A673 (cell line): ENCODE results near the gene SLC43A3. TPM values are rescaled to one million over a fixed set of nuclear protein-coding genes. Genes with fewer than 3 reads are reported as not detected.
"Not testable (repeated sequence)": the region's sequence is repeated elsewhere in the genome, so short reads cannot be mapped to it uniquely, and the experiment has no call there.

ENCODE experiments used
- BruUV-seq: library from RNA; stranded (reverse); fragments of 400-500 nt; replicated peaks from 2 replicates; lab custom pipeline; 2021; lab: Mats Ljungman, UMichigan
- CTCF ChIA-PET: fragments of 300-600 bp; sonication (Branson Sonifier 250); formaldehyde crosslinking; loops from one replicate; lab custom pipeline; 2022; ENCODE audit warnings: antibody characterized with exemption; lab: Charles Lee
- POLR2A ChIA-PET: fragments of 300-600 bp; sonication (Branson Sonifier 250); formaldehyde crosslinking; loops from one replicate; lab custom pipeline; 2022; ENCODE audit warnings: antibody characterized with exemption; ENCODE audit not compliant: low non-redundant PET; lab: Charles Lee
- DNase-seq: peaks from one replicate; pipeline ENCODE4 v3.0.0-alpha.2; 2015; ENCODE audit warnings: low spot score
- H3K27ac ChIP-seq: fragments of 200-600 bp; sonication (generic); 2 replicates; pipeline ENCODE4 v1.5.1; 2016; ENCODE audit warnings: mixed run types, low read depth, mild to moderate bottlenecking, mixed read lengths, antibody characterized with exemption, low read length; ENCODE audit not compliant: poor library complexity, severe bottlenecking
- H3K27me3 ChIP-seq: fragments of 200-600 bp; sonication (generic); replicated peaks from 2 replicates; pipeline ENCODE4 v1.6.1; 2017; ENCODE audit warnings: mixed run types, low read depth, mild to moderate bottlenecking, mixed read lengths, antibody characterized with exemption, low read length; ENCODE audit not compliant: insufficient read depth, poor library complexity
- H3K36me3 ChIP-seq: fragments of 200-600 bp; sonication (generic); 2 replicates; pipeline ENCODE4 v1.6.1; 2016; ENCODE audit warnings: mixed run types, mild to moderate bottlenecking, mixed read lengths, antibody characterized with exemption, low read length; ENCODE audit not compliant: insufficient read depth, poor library complexity, severe bottlenecking
- H3K4me1 ChIP-seq: fragments of 200-600 bp; sonication (generic); 2 replicates; pipeline ENCODE4 v1.6.1; 2017; ENCODE audit warnings: mixed run types, mild to moderate bottlenecking, mixed read lengths, antibody characterized with exemption, low read length; ENCODE audit not compliant: insufficient read depth, poor library complexity, severe bottlenecking
- H3K4me3 ChIP-seq: fragments of 200-600 bp; sonication (generic); 2 replicates; pipeline ENCODE4 v1.5.1; 2016; ENCODE audit warnings: low read depth, mixed run types, mild to moderate bottlenecking, mixed read lengths, low read length; ENCODE audit not compliant: poor library complexity, severe bottlenecking
- H3K9me3 ChIP-seq: fragments of 200-600 bp; sonication (generic); 2 replicates; pipeline ENCODE4 v1.6.1; 2016; ENCODE audit warnings: mixed run types, low read depth, mild to moderate bottlenecking, mixed read lengths, antibody characterized with exemption, low read length; ENCODE audit not compliant: poor library complexity, severe bottlenecking
- EZH2 ChIP-seq: fragments of 200-600 bp; sonication (generic); IDR thresholded peaks from 2 replicates; pipeline ENCODE4 v1.6.1; 2017; ENCODE audit warnings: borderline replicate concordance, low read depth, mild to moderate bottlenecking, mixed read lengths, antibody characterized with exemption, low read length; ENCODE audit not compliant: poor library complexity, severe bottlenecking
- intact Hi-C: fragments of 100-400 bp; cut with micrococcal nuclease; formaldehyde crosslinking; loops from one replicate; pipeline ENCODE4 v1.10.0; 2022; ENCODE audit not compliant: unreplicated experiment
- total RNA-seq: library from RNA; stranded (reverse); gene quantifications from 2 replicates; pipeline ENCODE4 v1.2.3, GENCODE V29; 2021
- TF ChIP-seq, protein P1 (sequence below): fragments of 300-800, 200-600 bp; sonication (generic); conservative IDR thresholded peaks from 2 replicates; pipeline ENCODE4 v1.5.1; 2017; ENCODE audit warnings: low read depth, mild to moderate bottlenecking, antibody characterized with exemption, low read length, moderate library complexity, mixed read lengths

Gene SLC43A3
- total RNA-seq, 1 experiment from 2014 or later, result 142 TPM

DNA sequence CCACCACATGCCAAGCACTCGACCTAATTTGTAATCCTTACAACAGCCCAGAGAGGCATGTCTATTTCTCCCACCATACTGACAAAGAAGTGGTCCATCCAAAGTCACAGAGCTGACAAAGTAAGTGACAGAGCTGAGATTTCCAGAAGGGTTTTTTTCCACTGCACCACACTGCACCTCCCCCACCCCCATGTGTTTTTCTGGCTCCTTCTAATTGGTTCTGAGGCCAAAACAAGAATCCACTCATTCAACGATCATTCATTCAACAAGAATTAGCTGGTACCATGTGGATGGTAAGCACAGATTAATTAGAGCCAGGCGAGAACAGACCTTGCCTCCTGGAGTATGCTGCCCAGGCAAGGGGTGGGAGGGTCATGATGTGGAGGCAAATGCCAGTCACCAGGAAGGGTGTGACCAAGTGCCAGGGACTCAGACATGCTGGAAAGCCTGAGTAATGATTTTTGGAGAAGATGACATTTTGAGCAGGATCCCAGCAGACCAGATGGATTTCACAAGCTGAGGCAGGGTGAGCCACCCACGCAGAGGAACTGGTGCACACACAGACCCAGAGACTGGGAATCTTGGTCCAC is 21.6 kb downstream of the SLC43A3 start:
- no peaks in the 10 kb centered on the region for H3K27me3 ChIP-seq
- H3K9me3 ChIP-seq, result no peaks in the 10 kb centered on the region
- BruUV-seq, result no TSS peak
- TF ChIP-seq, protein P1, sequence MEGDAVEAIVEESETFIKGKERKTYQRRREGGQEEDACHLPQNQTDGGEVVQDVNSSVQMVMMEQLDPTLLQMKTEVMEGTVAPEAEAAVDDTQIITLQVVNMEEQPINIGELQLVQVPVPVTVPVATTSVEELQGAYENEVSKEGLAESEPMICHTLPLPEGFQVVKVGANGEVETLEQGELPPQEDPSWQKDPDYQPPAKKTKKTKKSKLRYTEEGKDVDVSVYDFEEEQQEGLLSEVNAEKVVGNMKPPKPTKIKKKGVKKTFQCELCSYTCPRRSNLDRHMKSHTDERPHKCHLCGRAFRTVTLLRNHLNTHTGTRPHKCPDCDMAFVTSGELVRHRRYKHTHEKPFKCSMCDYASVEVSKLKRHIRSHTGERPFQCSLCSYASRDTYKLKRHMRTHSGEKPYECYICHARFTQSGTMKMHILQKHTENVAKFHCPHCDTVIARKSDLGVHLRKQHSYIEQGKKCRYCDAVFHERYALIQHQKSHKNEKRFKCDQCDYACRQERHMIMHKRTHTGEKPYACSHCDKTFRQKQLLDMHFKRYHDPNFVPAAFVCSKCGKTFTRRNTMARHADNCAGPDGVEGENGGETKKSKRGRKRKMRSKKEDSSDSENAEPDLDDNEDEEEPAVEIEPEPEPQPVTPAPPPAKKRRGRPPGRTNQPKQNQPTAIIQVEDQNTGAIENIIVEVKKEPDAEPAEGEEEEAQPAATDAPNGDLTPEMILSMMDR, result no peak
- no peak for TF ChIP-seq EZH2
- no peak overlapping the region for H3K4me3 ChIP-seq
- ChIA-PET CTCF (no interaction called here), POLR2A (no interaction called here)
- H3K4me1 ChIP-seq, result no peaks in the 10 kb centered on the region
- no peak overlapping the region for H3K27ac ChIP-seq
- DNase-seq, result no peak
- intact Hi-C loops, result no loop called here
- H3K36me3 ChIP-seq, result peaks cover 18% of the 10 kb centered on the region

DNA sequence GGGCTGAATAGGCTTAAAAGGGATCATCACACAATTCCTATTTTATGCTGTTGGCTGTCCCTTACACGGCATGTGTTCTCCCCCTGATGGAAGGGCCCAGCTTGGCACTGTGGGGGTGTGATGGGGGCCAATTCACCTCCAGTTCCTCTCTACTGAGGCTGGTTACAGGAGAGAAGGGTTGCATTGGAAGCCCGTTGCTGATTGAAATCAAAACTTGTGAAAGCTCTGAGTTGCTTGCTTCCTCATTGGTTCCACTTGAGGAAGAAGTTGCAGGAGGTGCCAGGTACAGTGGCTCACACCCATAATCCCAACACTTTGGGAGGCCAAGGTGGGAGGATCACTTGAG is 23.1 kb downstream of the SLC43A3 start:
- no peaks in the 10 kb centered on the region for H3K9me3 ChIP-seq
- H3K4me1 ChIP-seq, result no peaks in the 10 kb centered on the region
- POLR2A ChIA-PET, result no interaction called here
- TF ChIP-seq, protein P1, result no peak
- no peak for TF ChIP-seq EZH2
- CTCF ChIA-PET, result no interaction called here
- no peak overlapping the region for H3K4me3 ChIP-seq
- H3K27ac ChIP-seq, result no peak overlapping the region
- H3K36me3 ChIP-seq, result peaks cover 10% of the 10 kb centered on the region
- no TSS peak for BruUV-seq
- intact Hi-C loops, result no loop called here
- H3K27me3 ChIP-seq, result no peaks in the 10 kb centered on the region
- DNase-seq, result no peak

DNA sequence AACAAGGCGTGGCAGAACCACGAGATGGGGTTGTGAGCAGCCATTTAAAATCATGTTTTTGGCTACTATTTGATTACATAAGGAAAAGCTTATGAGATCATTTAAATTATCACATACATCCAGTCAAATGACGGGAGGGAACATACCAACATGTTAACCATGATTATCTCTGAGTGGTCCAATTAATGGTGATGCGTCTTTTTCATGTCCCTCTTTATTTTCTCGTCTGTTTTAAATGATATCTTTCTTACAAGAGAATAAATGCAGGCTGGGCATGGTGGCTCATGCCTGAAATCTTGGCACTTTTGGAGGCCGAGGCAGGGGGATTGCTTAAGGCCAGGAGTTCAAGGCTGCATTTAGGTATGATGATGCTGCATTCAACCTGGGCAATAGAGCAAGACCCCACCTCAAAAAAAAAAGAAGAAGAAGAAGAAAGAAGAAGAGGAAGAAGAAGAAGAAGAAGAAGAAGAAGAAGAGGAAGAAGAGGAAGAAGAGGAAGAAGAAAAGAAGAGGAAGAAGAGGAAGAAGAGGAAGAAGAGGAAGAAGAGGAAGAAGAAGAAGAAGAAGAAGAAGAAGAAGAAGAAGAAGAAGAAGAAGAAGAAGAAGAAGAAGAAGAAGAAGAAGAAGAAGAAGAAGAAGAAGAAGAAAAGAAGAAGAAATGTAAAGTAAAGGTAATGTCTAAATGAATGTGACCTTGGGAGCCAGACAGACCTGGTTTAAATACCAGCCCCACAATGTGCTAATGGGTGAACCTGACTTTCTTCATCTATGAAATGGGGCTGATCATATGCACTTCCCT is 23.7 kb downstream of the SLC43A3 start:
- intact Hi-C loops, H3K27me3 ChIP-seq, H3K9me3 ChIP-seq, H3K4me1 ChIP-seq, H3K4me3 ChIP-seq, DNase-seq, BruUV-seq, H3K27ac ChIP-seq: not testable (repeated sequence)
- peaks cover 10% of the 10 kb centered on the region for H3K36me3 ChIP-seq
- POLR2A ChIA-PET, result interaction anchor here (0.6 kb wide), 1 partner anchor 55 kb away, joined by 5 read pairs; no protein-coding TSS in a partner anchor
- CTCF ChIA-PET, result interaction anchor here (0.7 kb wide), 1 partner anchor 211 kb away, joined by 3 read pairs; no protein-coding TSS in a partner anchor
